CD4-positive, alpha-beta memory T cell (primary cell): ENCODE data around the gene ADM2. TPM values are rescaled to one million over a fixed set of nuclear protein-coding genes. Genes with fewer than 3 reads are reported as not detected.

ENCODE experiments used
- CTCF ChIA-PET: fragments of 350-600 bp; sonication (Branson Sonifier 250); formaldehyde crosslinking; loops from one replicate; lab custom pipeline; 2021; ENCODE audit warnings: inconsistent platforms; ENCODE audit not compliant: partially characterized antibody; lab: Charles Lee
- POLR2A ChIA-PET: fragments of 350-600 bp; sonication (Branson Sonifier 250); formaldehyde crosslinking; loops from one replicate; lab custom pipeline; 2021; ENCODE audit not compliant: partially characterized antibody; lab: Charles Lee
- DNase-seq, 5 donors: peaks; one replicate each; pipeline versions ENCODE4 v3.0.0 to v3.0.0-alpha.2; 2020 to 2022; ENCODE audit warnings: mixed read lengths in 1 of 5
- H3K27ac ChIP-seq: one replicate; pipeline ENCODE4 v1.7.0; 2013; ENCODE audit warnings: low read depth, low read length
- H3K27me3 ChIP-seq: 2 replicates; pipeline ENCODE4 v1.7.0; 2013; ENCODE audit warnings: mild to moderate bottlenecking, low read length, moderate library complexity; ENCODE audit not compliant: insufficient read depth
- H3K36me3 ChIP-seq: 2 replicates; pipeline ENCODE4 v1.7.0; 2013; ENCODE audit warnings: mild to moderate bottlenecking, low read length, moderate library complexity; ENCODE audit not compliant: insufficient read depth
- H3K4me1 ChIP-seq: 2 replicates; pipeline ENCODE4 v1.7.0; 2013; ENCODE audit warnings: mild to moderate bottlenecking, low read length, moderate library complexity; ENCODE audit not compliant: insufficient read depth
- H3K4me3 ChIP-seq, 2 donors: one replicate each; pipeline ENCODE4 v1.7.0; 2013; ENCODE audit warnings: low read length in 2 of 2, mild to moderate bottlenecking in 1 of 2
- H3K9me3 ChIP-seq, 2 donors: one replicate each; pipeline ENCODE4 v1.7.0; 2013; ENCODE audit warnings: low read length in 2 of 2, control low read depth in 1 of 2; ENCODE audit not compliant: control insufficient read depth in 1 of 2
- H3K27ac Mint-ChIP-seq, 7 donors: one replicate each; pipeline ENCODE4 v1.8.0; 2020 to 2021; ENCODE audit warnings: mixed read lengths in 7 of 7, mild to moderate bottlenecking in 6 of 7, inconsistent platforms in 3 of 7, moderate library complexity in 3 of 7
- H3K27me3 Mint-ChIP-seq, 2 donors: one replicate each; pipeline ENCODE4 v1.8.0; 2020 to 2021; ENCODE audit warnings: mixed read lengths in 2 of 2
- H3K36me3 Mint-ChIP-seq, 2 donors: one replicate each; pipeline ENCODE4 v1.8.0; 2020 to 2021; ENCODE audit warnings: mixed read lengths in 2 of 2, inconsistent platforms in 1 of 2, mild to moderate bottlenecking in 1 of 2
- H3K4me1 Mint-ChIP-seq, 4 donors: one replicate each; pipeline ENCODE4 v1.8.0; 2020 to 2021; ENCODE audit warnings: mixed read lengths in 4 of 4, mild to moderate bottlenecking in 1 of 4
- H3K4me3 Mint-ChIP-seq, 8 donors: one replicate each; pipeline ENCODE4 v1.8.0; 2020 to 2021; ENCODE audit warnings: mixed read lengths in 8 of 8, mild to moderate bottlenecking in 7 of 8, moderate library complexity in 6 of 8, inconsistent platforms in 3 of 8
- H3K9me3 Mint-ChIP-seq, 8 donors: one replicate each; pipeline ENCODE4 v1.8.0; 2020 to 2021; ENCODE audit warnings: mixed read lengths in 8 of 8, mild to moderate bottlenecking in 5 of 8, inconsistent platforms in 3 of 8, moderate library complexity in 1 of 8
- intact Hi-C: fragments of 100-400 bp; cut with micrococcal nuclease; formaldehyde crosslinking; loops from one replicate; pipeline ENCODE4 v1.15.1; 2023
- polyA plus RNA-seq, 2 donors: library from polyadenylated mRNA; unstranded; fragments of 300-500 nt; fragmentation: Illumina TruSeq; gene quantifications; one replicate each; pipeline ENCODE4 v1.2.3, GENCODE V29; 2021
- total RNA-seq, 2 experiments: library from RNA; stranded (reverse); gene quantifications; one replicate each; pipeline ENCODE4 v1.2.3, GENCODE V29; 2021

ADM2 gene
- total and polyA plus RNA-seq, 4 experiments from 2014 or later, result 0.07 to 4.5 (median 2.4) TPM

- H3K4me1 Mint-ChIP-seq, result peaks cover 6 to 13% (median 7%) of the 10 kb centered on the region in 4 donors
- Histone ChIP-seq H3K9me3 (no peaks in the 10 kb centered on the region), H3K27ac (no peak overlapping the region), H3K36me3 (peaks cover 46% of the 10 kb centered on the region), H3K4me3 (no peak overlapping the region), H3K4me1 (peaks cover 14% of the 10 kb centered on the region), H3K27me3 (no peaks in the 10 kb centered on the region)
- POLR2A ChIA-PET, result no interaction called here
- no peak for DNase-seq
- no peaks in the 10 kb centered on the region for H3K9me3 Mint-ChIP-seq
- intact Hi-C loops, result no loop called here
- H3K27ac Mint-ChIP-seq, result peak overlapping the region in 1 of 7 donors; percentile 86
- peaks cover 15 to 43% of the 10 kb centered on the region in 2 donors for H3K36me3 Mint-ChIP-seq
- H3K4me3 Mint-ChIP-seq, result no peak overlapping the region
- CTCF ChIA-PET, result interaction anchor here (1.9 kb wide), 1 partner anchor 42 kb away, joined by 6 read pairs; the partner anchor contains the start of gene SYCE3
- H3K27me3 Mint-ChIP-seq, result no peaks in the 10 kb centered on the region
Measured at GRCh38 chr22:50520826-50521453, 39.6 kb downstream of the ADM2 start.

- H3K4me3 Mint-ChIP-seq, result no peak overlapping the region
- peaks cover 6 to 15% (median 9%) of the 10 kb centered on the region in 4 donors for H3K4me1 Mint-ChIP-seq
- H3K27me3 ChIP-seq, result no peaks in the 10 kb centered on the region
- H3K27me3 Mint-ChIP-seq, result no peaks in the 10 kb centered on the region
- no peak for DNase-seq
- peaks cover 46% of the 10 kb centered on the region for H3K36me3 ChIP-seq
- intact Hi-C loops, result no loop called here
- POLR2A ChIA-PET, result interaction anchor here (1.2 to 1.7 kb wide), 2 partner anchors 14 to 41 kb away, joined by 4 to 5 read pairs; partner anchors contain the start of genes LMF2, NCAPH2 and SYCE3
- CTCF ChIA-PET, result interaction anchor here (1.9 kb wide), 1 partner anchor 41 kb away, joined by 6 read pairs; the partner anchor contains the start of gene SYCE3
- H3K9me3 ChIP-seq, result no peaks in the 10 kb centered on the region
- peaks cover 15 to 38% of the 10 kb centered on the region in 2 donors for H3K36me3 Mint-ChIP-seq
- H3K27ac ChIP-seq, result no peak overlapping the region
- H3K9me3 Mint-ChIP-seq, result no peaks in the 10 kb centered on the region
- peak overlapping the region in 1 of 7 donors; percentile 12 for H3K27ac Mint-ChIP-seq
- peaks cover 17% of the 10 kb centered on the region for H3K4me1 ChIP-seq
- no peak overlapping the region for H3K4me3 ChIP-seq
Measured at GRCh38 chr22:50521710-50522109, 40.4 kb downstream of the ADM2 start.

GRCh38 chr22:50522208-50522805 lies 41.0 kb downstream of the ADM2 start:
- Mint-ChIP-seq H3K36me3 (peaks cover 11 to 35% of the 10 kb centered on the region in 2 donors), H3K4me3 (no peak overlapping the region), H3K4me1 (peaks cover 12 to 21% (median 15%) of the 10 kb centered on the region in 4 donors), H3K9me3 (no peaks in the 10 kb centered on the region), H3K27me3 (no peaks in the 10 kb centered on the region), H3K27ac (peak overlapping the region in 1 of 7 donors; percentile 12)
- Histone ChIP-seq H3K36me3 (peaks cover 45% of the 10 kb centered on the region), H3K4me3 (no peak overlapping the region), H3K27ac (no peak overlapping the region), H3K9me3 (no peaks in the 10 kb centered on the region), H3K4me1 (peaks cover 23% of the 10 kb centered on the region), H3K27me3 (no peaks in the 10 kb centered on the region)
- ChIA-PET POLR2A (interaction anchor here (1.0 to 1.7 kb wide), 5 partner anchors 8 to 40 kb away, joined by 4 to 7 read pairs (median 4); partner anchors contain the start of genes LMF2, NCAPH2 and SYCE3), CTCF (interaction anchor here (1.9 kb wide), 1 partner anchor 41 kb away, joined by 6 read pairs; the partner anchor contains the start of gene SYCE3)
- intact Hi-C loops, result no loop called here
- DNase-seq, result no peak

GRCh38 chr22:50522806-50523438 lies 41.6 kb downstream of the ADM2 start:
- Mint-ChIP-seq H3K4me1 (peaks cover 13 to 27% (median 19%) of the 10 kb centered on the region in 4 donors), H3K36me3 (peaks cover 11 to 31% of the 10 kb centered on the region in 2 donors), H3K27ac (peak overlapping the region in 1 of 7 donors; percentile 67), H3K27me3 (no peaks in the 10 kb centered on the region), H3K4me3 (peak overlapping the region in 4 of 8 donors; percentile 9 to 30 (median 18)), H3K9me3 (no peaks in the 10 kb centered on the region)
- Histone ChIP-seq H3K36me3 (peaks cover 39% of the 10 kb centered on the region), H3K27ac (no peak overlapping the region), H3K9me3 (no peaks in the 10 kb centered on the region), H3K4me1 (peaks cover 27% of the 10 kb centered on the region), H3K27me3 (no peaks in the 10 kb centered on the region), H3K4me3 (no peak overlapping the region)
- POLR2A ChIA-PET, result interaction anchor here (1.0 to 1.7 kb wide), 5 partner anchors 9 to 40 kb away, joined by 4 to 7 read pairs (median 4); partner anchors contain the start of genes LMF2, NCAPH2 and SYCE3
- intact Hi-C loops, result no loop called here
- CTCF ChIA-PET, result interaction anchor here (0.6 to 1.9 kb wide), 2 partner anchors 12 to 40 kb away, joined by 3 to 6 read pairs; partner anchors contain the start of gene SYCE3
- no peak for DNase-seq

- CTCF ChIA-PET, result interaction anchor here (0.6 kb wide), 1 partner anchor 12 kb away, joined by 3 read pairs; no protein-coding TSS in a partner anchor
- Mint-ChIP-seq H3K9me3 (no peaks in the 10 kb centered on the region), H3K27me3 (no peaks in the 10 kb centered on the region), H3K4me3 (peak overlapping the region in 4 of 8 donors; percentile 9 to 30 (median 18)), H3K4me1 (peaks cover 13 to 32% (median 21%) of the 10 kb centered on the region in 4 donors), H3K27ac (peak overlapping the region in 2 of 7 donors; percentile 51 to 67), H3K36me3 (peaks cover 11 to 30% of the 10 kb centered on the region in 2 donors)
- Histone ChIP-seq H3K27ac (no peak overlapping the region), H3K4me1 (peaks cover 32% of the 10 kb centered on the region), H3K4me3 (no peak overlapping the region), H3K27me3 (no peaks in the 10 kb centered on the region), H3K9me3 (no peaks in the 10 kb centered on the region), H3K36me3 (peaks cover 35% of the 10 kb centered on the region)
- DNase-seq, result no peak
- intact Hi-C loops, result no loop called here
- POLR2A ChIA-PET, result interaction anchor here (1.4 to 9.5 kb wide), 5 partner anchors 10 to 27 kb away, joined by 4 to 321 read pairs (median 151); partner anchors contain the start of genes LMF2 and NCAPH2
Measured at GRCh38 chr22:50523458-50523805, 42.1 kb downstream of the ADM2 start.

GRCh38 chr22:50523806-50524675 lies 42.7 kb downstream of the ADM2 start:
- peak overlapping the region; percentile 96 for H3K27ac ChIP-seq
- peaks cover 38% of the 10 kb centered on the region for H3K4me1 ChIP-seq
- H3K27ac Mint-ChIP-seq, result peak overlapping the region in 6 of 7 donors; percentile 84 to 97 (median 94)
- H3K27me3 ChIP-seq, result no peaks in the 10 kb centered on the region
- peaks cover 14 to 38% (median 24%) of the 10 kb centered on the region in 4 donors for H3K4me1 Mint-ChIP-seq
- H3K4me3 Mint-ChIP-seq, result peak overlapping the region; percentile 86 to 94 (median 92)
- POLR2A ChIA-PET, result interaction anchor here (1.0 to 9.5 kb wide), 13 partner anchors 10 to 183 kb away, joined by 3 to 321 read pairs (median 12); partner anchors contain the start of genes LMF2, NCAPH2 and SYCE3
- no peak for DNase-seq
- CTCF ChIA-PET, result interaction anchor here (2.3 to 3.6 kb wide), 6 partner anchors 9 to 272 kb away, joined by 13 to 58 read pairs (median 25); partner anchors contain the start of genes HDAC10 and SYCE3
- H3K4me3 ChIP-seq, result peak overlapping the region; percentile 47 to 81
- no peaks in the 10 kb centered on the region for H3K9me3 Mint-ChIP-seq
- H3K9me3 ChIP-seq, result no peaks in the 10 kb centered on the region
- peaks cover 33% of the 10 kb centered on the region for H3K36me3 ChIP-seq
- H3K36me3 Mint-ChIP-seq, result peaks cover 11 to 28% of the 10 kb centered on the region in 2 donors
- no peaks in the 10 kb centered on the region for H3K27me3 Mint-ChIP-seq
- intact Hi-C loops, result loop anchor here (2.0 kb wide), 1 partner anchor 49 kb away; the partner anchor contains the start of gene SBF1
